ENCODE measurements around the gene SOX1.

DNA sequence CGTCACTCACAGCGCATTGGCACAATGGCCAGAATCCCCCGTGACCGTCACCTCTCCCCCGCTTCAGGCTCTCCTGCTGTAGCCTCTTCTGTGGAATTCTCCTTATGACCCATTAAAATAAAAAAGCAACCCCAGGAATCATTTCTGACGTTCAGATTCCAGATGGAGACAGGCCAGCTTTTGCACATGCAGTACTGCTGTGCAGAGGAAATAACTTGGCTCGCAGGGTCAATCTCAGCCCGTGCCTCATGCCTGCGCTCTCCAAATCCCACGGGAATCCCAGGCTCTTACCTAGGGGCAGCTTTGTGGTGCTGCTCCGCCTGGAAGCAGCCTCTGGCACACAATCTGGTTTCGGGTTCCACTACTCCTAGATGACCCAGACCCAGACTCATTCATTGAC lies 32.7 kb upstream of the SOX1 start:
- TF ChIP-seq, protein P1, sequence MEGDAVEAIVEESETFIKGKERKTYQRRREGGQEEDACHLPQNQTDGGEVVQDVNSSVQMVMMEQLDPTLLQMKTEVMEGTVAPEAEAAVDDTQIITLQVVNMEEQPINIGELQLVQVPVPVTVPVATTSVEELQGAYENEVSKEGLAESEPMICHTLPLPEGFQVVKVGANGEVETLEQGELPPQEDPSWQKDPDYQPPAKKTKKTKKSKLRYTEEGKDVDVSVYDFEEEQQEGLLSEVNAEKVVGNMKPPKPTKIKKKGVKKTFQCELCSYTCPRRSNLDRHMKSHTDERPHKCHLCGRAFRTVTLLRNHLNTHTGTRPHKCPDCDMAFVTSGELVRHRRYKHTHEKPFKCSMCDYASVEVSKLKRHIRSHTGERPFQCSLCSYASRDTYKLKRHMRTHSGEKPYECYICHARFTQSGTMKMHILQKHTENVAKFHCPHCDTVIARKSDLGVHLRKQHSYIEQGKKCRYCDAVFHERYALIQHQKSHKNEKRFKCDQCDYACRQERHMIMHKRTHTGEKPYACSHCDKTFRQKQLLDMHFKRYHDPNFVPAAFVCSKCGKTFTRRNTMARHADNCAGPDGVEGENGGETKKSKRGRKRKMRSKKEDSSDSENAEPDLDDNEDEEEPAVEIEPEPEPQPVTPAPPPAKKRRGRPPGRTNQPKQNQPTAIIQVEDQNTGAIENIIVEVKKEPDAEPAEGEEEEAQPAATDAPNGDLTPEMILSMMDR (IDR thresholded peaks at IDR 0.05; ENCODE audit: poor library complexity, severe bottlenecking), result no peak
- TF ChIP-seq TAF1 (IDR thresholded peaks at IDR 0.05; ENCODE audit: low read depth), result no peak
- TF ChIP-seq EZH2 (IDR thresholded peaks at IDR 0.05; ENCODE audit: borderline replicate concordance, insufficient read depth, low read length, poor library complexity, severe bottlenecking), result no peak
- TF ChIP-seq RAD21 (conservative IDR thresholded peaks at IDR 0.05), result no peak
- TF ChIP-seq MXI1 (conservative IDR thresholded peaks at IDR 0.05; ENCODE audit: poor library complexity, severe bottlenecking), result no peak
- no peak for TF ChIP-seq POLR2AphosphoS5 (IDR thresholded peaks at IDR 0.05)
- no peak for TF ChIP-seq EP300 (conservative IDR thresholded peaks at IDR 0.05; ENCODE audit: poor library complexity, severe bottlenecking)
- no peak for TF ChIP-seq SMC3 (conservative IDR thresholded peaks at IDR 0.05; ENCODE audit: poor library complexity)
- TF ChIP-seq, protein P2, sequence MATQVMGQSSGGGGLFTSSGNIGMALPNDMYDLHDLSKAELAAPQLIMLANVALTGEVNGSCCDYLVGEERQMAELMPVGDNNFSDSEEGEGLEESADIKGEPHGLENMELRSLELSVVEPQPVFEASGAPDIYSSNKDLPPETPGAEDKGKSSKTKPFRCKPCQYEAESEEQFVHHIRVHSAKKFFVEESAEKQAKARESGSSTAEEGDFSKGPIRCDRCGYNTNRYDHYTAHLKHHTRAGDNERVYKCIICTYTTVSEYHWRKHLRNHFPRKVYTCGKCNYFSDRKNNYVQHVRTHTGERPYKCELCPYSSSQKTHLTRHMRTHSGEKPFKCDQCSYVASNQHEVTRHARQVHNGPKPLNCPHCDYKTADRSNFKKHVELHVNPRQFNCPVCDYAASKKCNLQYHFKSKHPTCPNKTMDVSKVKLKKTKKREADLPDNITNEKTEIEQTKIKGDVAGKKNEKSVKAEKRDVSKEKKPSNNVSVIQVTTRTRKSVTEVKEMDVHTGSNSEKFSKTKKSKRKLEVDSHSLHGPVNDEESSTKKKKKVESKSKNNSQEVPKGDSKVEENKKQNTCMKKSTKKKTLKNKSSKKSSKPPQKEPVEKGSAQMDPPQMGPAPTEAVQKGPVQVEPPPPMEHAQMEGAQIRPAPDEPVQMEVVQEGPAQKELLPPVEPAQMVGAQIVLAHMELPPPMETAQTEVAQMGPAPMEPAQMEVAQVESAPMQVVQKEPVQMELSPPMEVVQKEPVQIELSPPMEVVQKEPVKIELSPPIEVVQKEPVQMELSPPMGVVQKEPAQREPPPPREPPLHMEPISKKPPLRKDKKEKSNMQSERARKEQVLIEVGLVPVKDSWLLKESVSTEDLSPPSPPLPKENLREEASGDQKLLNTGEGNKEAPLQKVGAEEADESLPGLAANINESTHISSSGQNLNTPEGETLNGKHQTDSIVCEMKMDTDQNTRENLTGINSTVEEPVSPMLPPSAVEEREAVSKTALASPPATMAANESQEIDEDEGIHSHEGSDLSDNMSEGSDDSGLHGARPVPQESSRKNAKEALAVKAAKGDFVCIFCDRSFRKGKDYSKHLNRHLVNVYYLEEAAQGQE (IDR thresholded peaks at IDR 0.05; ENCODE audit: borderline replicate concordance), result no peak
